Measurements from ENCODE around the gene WDR33. TPM values are rescaled to one million over a fixed set of nuclear protein-coding genes. Genes with fewer than 3 reads are reported as not detected.
A peak's percentile ranks its signal among the peaks of the same experiment; 100 is the strongest.

WDR33 gene
- total and polyA plus RNA-seq, 2 of the 13 experiments (the other 11 are each of a cell fraction or from before 2014, with no cell fraction given), result 54.9 to 78.2 TPM

DNA sequence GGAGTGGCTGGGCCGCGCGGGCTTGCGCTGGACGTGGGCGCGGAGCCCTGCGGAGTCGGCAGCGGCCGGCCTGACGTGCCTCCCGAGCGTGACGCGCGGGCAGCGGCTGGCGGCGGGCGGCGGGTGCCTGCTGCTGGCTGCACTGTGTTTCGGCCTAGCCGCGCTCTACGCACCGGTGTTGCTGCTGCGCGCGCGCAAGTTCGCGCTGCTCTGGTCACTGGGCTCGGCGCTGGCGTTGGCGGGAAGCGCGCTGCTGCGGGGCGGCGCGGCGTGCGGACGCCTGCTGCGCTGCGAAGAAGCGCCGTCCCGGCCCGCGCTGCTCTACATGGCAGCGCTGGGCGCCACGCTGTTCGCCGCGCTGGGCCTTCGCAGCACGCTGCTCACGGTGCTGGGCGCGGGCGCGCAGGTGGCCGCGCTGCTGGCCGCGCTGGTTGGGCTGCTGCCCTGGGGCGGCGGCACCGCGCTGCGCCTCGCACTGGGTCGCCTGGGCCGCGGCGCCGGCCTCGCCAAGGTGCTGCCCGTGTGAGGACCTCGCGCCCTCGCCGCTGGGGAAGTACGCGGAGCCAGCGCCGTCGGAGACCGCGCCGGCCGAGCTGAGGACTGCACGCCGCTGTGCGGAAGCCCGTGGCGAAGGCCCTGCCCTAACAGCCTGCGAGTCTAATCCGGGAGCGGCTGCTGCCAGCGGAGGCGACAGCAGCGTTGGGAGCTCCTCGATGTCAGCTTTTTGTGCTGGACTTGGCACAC is 109.1 kb downstream of the WDR33 start (continued):
- TF ChIP-seq, protein P1, sequence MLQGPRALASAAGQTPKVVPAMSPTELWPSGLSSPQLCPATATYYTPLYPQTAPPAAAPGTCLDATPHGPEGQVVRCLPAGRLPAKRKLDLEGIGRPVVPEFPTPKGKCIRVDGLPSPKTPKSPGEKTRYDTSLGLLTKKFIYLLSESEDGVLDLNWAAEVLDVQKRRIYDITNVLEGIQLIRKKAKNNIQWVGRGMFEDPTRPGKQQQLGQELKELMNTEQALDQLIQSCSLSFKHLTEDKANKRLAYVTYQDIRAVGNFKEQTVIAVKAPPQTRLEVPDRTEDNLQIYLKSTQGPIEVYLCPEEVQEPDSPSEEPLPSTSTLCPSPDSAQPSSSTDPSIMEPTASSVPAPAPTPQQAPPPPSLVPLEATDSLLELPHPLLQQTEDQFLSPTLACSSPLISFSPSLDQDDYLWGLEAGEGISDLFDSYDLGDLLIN (CRISPR knock-in tag; IDR thresholded peaks at IDR 0.05; ENCODE audit: borderline replicate concordance), result peak; percentile 37; the same call in 1 of the 2 replicates
- TF ChIP-seq ZNF576 (CRISPR knock-in tag; IDR thresholded peaks at IDR 0.05) (no peak), HMGA1 (CRISPR knock-in tag; conservative IDR thresholded peaks at IDR 0.05) (no peak), ZNF160 (CRISPR knock-in tag; IDR thresholded peaks at IDR 0.05) (peak; percentile 27; the same call in 1 of the 2 replicates), BATF2 (CRISPR knock-in tag; IDR thresholded peaks at IDR 0.05) (peak; percentile 78; the same call in 1 of the 2 replicates), YEATS4 (CRISPR knock-in tag; IDR thresholded peaks at IDR 0.05; ENCODE audit: borderline replicate concordance) (peak; percentile 85; the same call in 1 of the 2 replicates), ZNF382 (CRISPR knock-in tag; IDR thresholded peaks at IDR 0.05; ENCODE audit: borderline replicate concordance) (no peak), ZFAT (CRISPR knock-in tag; conservative IDR thresholded peaks at IDR 0.05) (peak; percentile 53; the same call in 1 of the 2 replicates), TOPORS (CRISPR knock-in tag; IDR thresholded peaks at IDR 0.05) (peak; percentile 41; the same call in 1 of the 2 replicates), ZFP90 (CRISPR knock-in tag; IDR thresholded peaks at IDR 0.05; ENCODE audit: borderline replicate concordance) (peak; percentile 65; the same call in 1 of the 2 replicates)
- TF ChIP-seq, protein P2, sequence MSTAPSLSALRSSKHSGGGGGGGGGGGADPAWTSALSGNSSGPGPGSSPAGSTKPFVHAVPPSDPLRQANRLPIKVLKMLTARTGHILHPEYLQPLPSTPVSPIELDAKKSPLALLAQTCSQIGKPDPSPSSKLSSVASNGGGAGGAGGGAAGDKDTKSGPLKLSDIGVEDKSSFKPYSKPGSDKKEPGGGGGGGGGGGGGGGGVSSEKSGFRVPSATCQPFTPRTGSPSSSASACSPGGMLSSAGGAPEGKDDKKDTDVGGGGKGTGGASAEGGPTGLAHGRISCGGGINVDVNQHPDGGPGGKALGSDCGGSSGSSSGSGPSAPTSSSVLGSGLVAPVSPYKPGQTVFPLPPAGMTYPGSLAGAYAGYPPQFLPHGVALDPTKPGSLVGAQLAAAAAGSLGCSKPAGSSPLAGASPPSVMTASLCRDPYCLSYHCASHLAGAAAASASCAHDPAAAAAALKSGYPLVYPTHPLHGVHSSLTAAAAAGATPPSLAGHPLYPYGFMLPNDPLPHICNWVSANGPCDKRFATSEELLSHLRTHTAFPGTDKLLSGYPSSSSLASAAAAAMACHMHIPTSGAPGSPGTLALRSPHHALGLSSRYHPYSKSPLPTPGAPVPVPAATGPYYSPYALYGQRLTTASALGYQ (CRISPR knock-in tag; IDR thresholded peaks at IDR 0.05), result peak; percentile 48; the same call in 1 of the 2 replicates
- TF ChIP-seq, protein P3, sequence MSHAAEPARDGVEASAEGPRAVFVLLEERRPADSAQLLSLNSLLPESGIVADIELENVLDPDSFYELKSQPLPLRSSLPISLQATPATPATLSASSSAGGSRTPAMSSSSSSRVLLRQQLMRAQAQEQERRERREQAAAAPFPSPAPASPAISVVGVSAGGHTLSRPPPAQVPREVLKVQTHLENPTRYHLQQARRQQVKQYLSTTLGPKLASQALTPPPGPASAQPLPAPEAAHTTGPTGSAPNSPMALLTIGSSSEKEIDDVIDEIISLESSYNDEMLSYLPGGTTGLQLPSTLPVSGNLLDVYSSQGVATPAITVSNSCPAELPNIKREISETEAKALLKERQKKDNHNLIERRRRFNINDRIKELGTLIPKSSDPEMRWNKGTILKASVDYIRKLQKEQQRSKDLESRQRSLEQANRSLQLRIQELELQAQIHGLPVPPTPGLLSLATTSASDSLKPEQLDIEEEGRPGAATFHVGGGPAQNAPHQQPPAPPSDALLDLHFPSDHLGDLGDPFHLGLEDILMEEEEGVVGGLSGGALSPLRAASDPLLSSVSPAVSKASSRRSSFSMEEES (CRISPR knock-in tag; IDR thresholded peaks at IDR 0.05), result 0 out of 2 replicates have a peak, but pooled peaks have one; percentile 17
